OCI-LY7 (cell line): Measurements from ENCODE around the gene ANKS6. TPM values are rescaled to one million over a fixed set of nuclear protein-coding genes. Genes with fewer than 3 reads are reported as not detected.

ENCODE experiments used
- BruUV-seq: library from RNA; stranded (reverse); fragments of 400-500 nt; replicated peaks from 2 replicates; lab custom pipeline; 2021; lab: Mats Ljungman, UMichigan
- CTCF ChIA-PET: fragments of 300-600 bp; sonication (Branson Sonifier 250); formaldehyde crosslinking; loops from one replicate; lab custom pipeline; 2022; ENCODE audit warnings: antibody characterized with exemption; ENCODE audit not compliant: unreplicated experiment; lab: Charles Lee
- POLR2A ChIA-PET: fragments of 300-600 bp; sonication (Branson Sonifier 250); formaldehyde crosslinking; loops from one replicate; lab custom pipeline; 2022; ENCODE audit warnings: antibody characterized with exemption; lab: Charles Lee
- DNase-seq: peaks from one replicate; pipeline ENCODE4 v3.0.0-alpha.2; 2015; ENCODE audit warnings: low spot score
- H2AFZ ChIP-seq: fragments of 200-600 bp; sonication (generic), shearing (Covaris generic); 2 replicates; pipeline ENCODE4 v1.6.1; 2014; ENCODE audit warnings: mild to moderate bottlenecking, antibody characterized with exemption, low read length, moderate library complexity
- H3K27ac ChIP-seq: fragments of 200-600 bp; sonication (generic); 2 replicates; pipeline ENCODE4 v1.5.1; 2014; ENCODE audit warnings: mixed run types, low read depth, mild to moderate bottlenecking, moderate library complexity, low read length, inconsistent platforms; ENCODE audit not compliant: poor library complexity, severe bottlenecking
- H3K36me3 ChIP-seq: fragments of 200-600 bp; sonication (generic); 2 replicates; pipeline ENCODE4 v1.6.1; 2014; ENCODE audit warnings: mild to moderate bottlenecking, antibody characterized with exemption, low read length, moderate library complexity, mixed read lengths; ENCODE audit not compliant: insufficient read depth
- H3K4me1 ChIP-seq: fragments of 200-600 bp; sonication (generic); 2 replicates; pipeline ENCODE4 v1.5.1; 2014; ENCODE audit warnings: mild to moderate bottlenecking, low read length; ENCODE audit not compliant: insufficient read depth, poor library complexity, severe bottlenecking
- H3K4me2 ChIP-seq: fragments of 200-600 bp; sonication (generic); 2 replicates; pipeline ENCODE4 v1.6.1; 2014; ENCODE audit warnings: mild to moderate bottlenecking, low read length
- H3K4me3 ChIP-seq: fragments of 200-600 bp; sonication (generic); 2 replicates; pipeline ENCODE4 v1.5.1; 2014; ENCODE audit warnings: mild to moderate bottlenecking, low read depth, low read length; ENCODE audit not compliant: poor library complexity, severe bottlenecking
- H3K79me2 ChIP-seq: fragments of 200-600 bp; sonication (generic); 2 replicates; pipeline ENCODE4 v1.6.1; 2016; ENCODE audit warnings: low read depth, mild to moderate bottlenecking, low read length, moderate library complexity, mixed read lengths; ENCODE audit not compliant: insufficient read depth
- H3K9me2 ChIP-seq: fragments of 200-600 bp; sonication (generic); 2 replicates; pipeline ENCODE4 v1.6.1; 2016; ENCODE audit warnings: mild to moderate bottlenecking, low read length, mixed read lengths; ENCODE audit not compliant: insufficient read depth
- H3K9me3 ChIP-seq: fragments of 200-600 bp; sonication (generic); 2 replicates; pipeline ENCODE4 v1.6.1; 2014; ENCODE audit warnings: mild to moderate bottlenecking, mixed run types, low read length, mixed read lengths
- H4K20me1 ChIP-seq: fragments of 200-600 bp; sonication (generic); 2 replicates; pipeline ENCODE4 v1.6.1; 2014; ENCODE audit warnings: mild to moderate bottlenecking, antibody characterized with exemption, low read length, moderate library complexity, mixed read lengths; ENCODE audit not compliant: insufficient read depth
- CTCF ChIP-seq: fragments of 200-600 bp; sonication (generic); conservative IDR thresholded peaks from 2 replicates; pipeline ENCODE4 v1.5.1; 2014; ENCODE audit warnings: mild to moderate bottlenecking, antibody characterized with exemption, low read length, moderate library complexity, mixed read lengths
- EZH2phosphoT487 ChIP-seq: fragments of 200-600 bp; sonication (generic); IDR thresholded peaks from 2 replicates; pipeline ENCODE4 v1.6.1; 2018; ENCODE audit warnings: low read depth, borderline replicate concordance, mild to moderate bottlenecking, mixed run types, antibody characterized with exemption, low read length, moderate library complexity, mixed read lengths
- intact Hi-C: fragments of 100-400 bp; cut with micrococcal nuclease; formaldehyde crosslinking; loops from one replicate; pipeline ENCODE4 v1.10.0; 2022; ENCODE audit not compliant: unreplicated experiment
- total RNA-seq, 2 experiments: library from RNA; depleted of rRNA in 1 of 2; stranded (reverse); fragments of >200 nt in 1 of 2; shearing (Covaris generic) in 1 of 2; gene quantifications; 2 replicates each; pipeline ENCODE4 v1.2.3, GENCODE V29; 2014 to 2022

The ANKS6 gene
- total RNA-seq, 2 experiments from 2014 or later = 22.2 to 28.5 TPM

- ChIA-PET CTCF (no interaction called here), POLR2A (no interaction called here)
- Histone ChIP-seq H3K9me2 (no peaks in the 10 kb centered on the region), H2AFZ (no peak overlapping the region), H4K20me1 (no peaks in the 10 kb centered on the region), H3K9me3 (no peaks in the 10 kb centered on the region), H3K4me2 (no peak overlapping the region), H3K27ac (no peak overlapping the region), H3K36me3 (no peaks in the 10 kb centered on the region), H3K4me1 (no peaks in the 10 kb centered on the region), H3K4me3 (no peak overlapping the region), H3K79me2 (no peaks in the 10 kb centered on the region)
- BruUV-seq = no TSS peak
- no peak for DNase-seq
- no peak for TF ChIP-seq CTCF
- no peak for TF ChIP-seq EZH2phosphoT487
- intact Hi-C loops = no loop called here
Measured at GRCh38 chr9:98690686-98691085, 105.7 kb downstream of the ANKS6 start.

- no peak overlapping the region for H3K4me3 ChIP-seq
- no peaks in the 10 kb centered on the region for H3K4me1 ChIP-seq
- H3K9me3 ChIP-seq = no peaks in the 10 kb centered on the region
- no peak overlapping the region for H3K4me2 ChIP-seq
- H3K36me3 ChIP-seq = no peaks in the 10 kb centered on the region
- intact Hi-C loops = no loop called here
- no peaks in the 10 kb centered on the region for H3K79me2 ChIP-seq
- CTCF ChIA-PET = no interaction called here
- BruUV-seq = no TSS peak
- H3K9me2 ChIP-seq = no peaks in the 10 kb centered on the region
- TF ChIP-seq CTCF (no peak), EZH2phosphoT487 (no peak)
- H4K20me1 ChIP-seq = no peaks in the 10 kb centered on the region
- POLR2A ChIA-PET = no interaction called here
- H3K27ac ChIP-seq = no peak overlapping the region
- no peak for DNase-seq
- no peak overlapping the region for H2AFZ ChIP-seq
Measured at GRCh38 chr9:98688710-98689495, 107.5 kb downstream of the ANKS6 start.

GRCh38 chr9:98687911-98688310, 108.4 kb downstream of the ANKS6 start:
- Histone ChIP-seq H4K20me1 (no peaks in the 10 kb centered on the region), H3K27ac (no peak overlapping the region), H2AFZ (no peak overlapping the region), H3K4me3 (no peak overlapping the region), H3K79me2 (no peaks in the 10 kb centered on the region), H3K36me3 (no peaks in the 10 kb centered on the region), H3K4me2 (no peak overlapping the region), H3K4me1 (no peaks in the 10 kb centered on the region), H3K9me2 (no peaks in the 10 kb centered on the region), H3K9me3 (no peaks in the 10 kb centered on the region)
- CTCF ChIA-PET = no interaction called here
- TF ChIP-seq EZH2phosphoT487 (no peak), CTCF (no peak)
- intact Hi-C loops = no loop called here
- DNase-seq = no peak
- BruUV-seq = no TSS peak
- POLR2A ChIA-PET = no interaction called here
